Astrocyte (in vitro differentiated cells and primary cell): ENCODE data around the gene ZNF683. TPM values are rescaled to one million over a fixed set of nuclear protein-coding genes. Genes with fewer than 3 reads are reported as not detected.

ENCODE experiments used
- DNase-seq: peaks from one replicate; pipeline ENCODE4 v3.0.0-alpha.2; 2010; ENCODE audit warnings: low read depth
- FAIRE-seq: peaks from 2 replicates; lab custom pipeline; 2011; peaks lifted over from hg19 to GRCh38; lab: Jason Lieb, UNC
- H2AFZ ChIP-seq: 2 replicates; pipeline ENCODE4 v1.6.0; 2012; ENCODE audit warnings: low read depth, low read length, inconsistent platforms
- H3K27ac ChIP-seq: 2 replicates; pipeline ENCODE4 v1.5.1; 2011; ENCODE audit warnings: low read depth, low read length, inconsistent platforms
- H3K27me3 ChIP-seq: 2 replicates; pipeline ENCODE4 v1.6.0; 2011; ENCODE audit warnings: low read length, inconsistent platforms; ENCODE audit not compliant: insufficient read depth
- H3K36me3 ChIP-seq: 2 replicates; pipeline ENCODE4 v1.5.1; 2011; ENCODE audit warnings: low read length, inconsistent platforms; ENCODE audit not compliant: insufficient read depth
- H3K4me1 ChIP-seq: 2 replicates; pipeline ENCODE4 v1.5.1; 2011; ENCODE audit warnings: low read length, inconsistent platforms; ENCODE audit not compliant: insufficient read depth
- H3K4me2 ChIP-seq: 2 replicates; pipeline ENCODE4 v1.6.0; 2012; ENCODE audit warnings: low read length, inconsistent platforms
- H3K4me3 ChIP-seq: 2 replicates; pipeline ENCODE4 v1.5.1; 2011; ENCODE audit warnings: low read depth, mild to moderate bottlenecking, low read length, inconsistent platforms; ENCODE audit not compliant: insufficient read depth
- H3K79me2 ChIP-seq: 2 replicates; pipeline ENCODE4 v1.6.0; 2012; ENCODE audit warnings: mild to moderate bottlenecking, low read length, inconsistent platforms; ENCODE audit not compliant: insufficient read depth
- H3K9ac ChIP-seq: 2 replicates; pipeline ENCODE4 v1.6.0; 2012; ENCODE audit warnings: mild to moderate bottlenecking, low read length, inconsistent platforms
- H3K9me3 ChIP-seq: 2 replicates; pipeline ENCODE4 v1.5.1; 2012; ENCODE audit warnings: low read depth, mild to moderate bottlenecking, low read length, inconsistent platforms; ENCODE audit not compliant: insufficient read depth
- H4K20me1 ChIP-seq: 2 replicates; pipeline ENCODE4 v1.6.0; 2012; ENCODE audit warnings: low read length, inconsistent platforms; ENCODE audit not compliant: insufficient read depth
- H3K27ac Mint-ChIP-seq: one replicate; pipeline ENCODE4 v1.8.0; 2021; ENCODE audit warnings: mild to moderate bottlenecking, mixed read lengths; ENCODE audit not compliant: unreplicated experiment
- H3K27me3 Mint-ChIP-seq: one replicate; pipeline ENCODE4 v1.8.0; 2021; ENCODE audit warnings: low read depth, mixed read lengths; ENCODE audit not compliant: unreplicated experiment
- H3K36me3 Mint-ChIP-seq: one replicate; pipeline ENCODE4 v1.8.0; 2021; ENCODE audit warnings: low read depth, mixed read lengths; ENCODE audit not compliant: unreplicated experiment
- H3K4me1 Mint-ChIP-seq: one replicate; pipeline ENCODE4 v1.8.0; 2021; ENCODE audit warnings: low read depth, mixed read lengths; ENCODE audit not compliant: unreplicated experiment
- H3K4me3 Mint-ChIP-seq: one replicate; pipeline ENCODE4 v1.8.0; 2021; ENCODE audit warnings: mild to moderate bottlenecking, moderate library complexity, mixed read lengths; ENCODE audit not compliant: unreplicated experiment
- H3K9me3 Mint-ChIP-seq: one replicate; pipeline ENCODE4 v1.8.0; 2021; ENCODE audit warnings: mild to moderate bottlenecking, mixed read lengths; ENCODE audit not compliant: unreplicated experiment
- EZH2 ChIP-seq: IDR thresholded peaks from 2 replicates; pipeline ENCODE4 v1.6.1; 2012; ENCODE audit warnings: mild to moderate bottlenecking, low read length, inconsistent platforms; ENCODE audit not compliant: insufficient read depth
- total RNA-seq: library from RNA; stranded (reverse); gene quantifications from 2 replicates; pipeline ENCODE4 v1.2.1, GENCODE V29; 2021
- TF ChIP-seq, protein P1 (sequence below): IDR thresholded peaks from 2 replicates; pipeline ENCODE4 v1.5.1; 2011; ENCODE audit warnings: low read depth, mild to moderate bottlenecking, inconsistent platforms, low read length, moderate library complexity; ENCODE audit not compliant: insufficient read depth

The ZNF683 gene
- total RNA-seq, 1 donor from 2014 or later = not detected

DNA sequence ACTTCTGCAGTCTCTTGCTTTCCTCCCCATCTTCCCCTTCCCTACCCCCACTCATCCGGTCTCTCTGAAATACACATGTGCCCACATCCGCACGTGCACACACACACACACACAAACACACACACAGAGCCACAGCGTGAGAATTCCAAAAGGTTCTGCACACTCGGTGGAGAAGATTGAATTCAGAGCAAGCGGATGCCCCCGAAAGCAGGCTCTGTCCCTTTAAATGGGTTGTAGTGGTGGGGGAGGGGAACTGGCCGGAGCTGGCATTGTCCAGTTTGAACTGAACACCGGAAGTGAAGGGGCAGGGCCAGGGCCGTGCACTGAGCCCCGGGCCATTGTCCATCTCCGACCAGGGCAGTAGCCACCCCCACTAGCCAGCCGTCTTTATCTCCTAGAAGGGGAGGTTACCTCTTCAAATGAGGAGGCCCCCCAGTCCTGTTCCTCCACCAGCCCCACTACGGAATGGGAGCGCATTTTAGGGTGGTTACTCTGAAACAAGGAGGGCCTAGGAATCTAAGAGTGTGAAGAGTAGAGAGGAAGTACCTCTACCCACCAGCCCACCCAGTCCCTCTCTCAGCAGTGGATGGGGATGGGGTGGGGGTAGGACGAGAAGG is 36.7 kb upstream of the ZNF683 start:
- no peak overlapping the region for H2AFZ ChIP-seq
- H3K4me1 Mint-ChIP-seq = peaks cover 32% of the 10 kb centered on the region

DNA sequence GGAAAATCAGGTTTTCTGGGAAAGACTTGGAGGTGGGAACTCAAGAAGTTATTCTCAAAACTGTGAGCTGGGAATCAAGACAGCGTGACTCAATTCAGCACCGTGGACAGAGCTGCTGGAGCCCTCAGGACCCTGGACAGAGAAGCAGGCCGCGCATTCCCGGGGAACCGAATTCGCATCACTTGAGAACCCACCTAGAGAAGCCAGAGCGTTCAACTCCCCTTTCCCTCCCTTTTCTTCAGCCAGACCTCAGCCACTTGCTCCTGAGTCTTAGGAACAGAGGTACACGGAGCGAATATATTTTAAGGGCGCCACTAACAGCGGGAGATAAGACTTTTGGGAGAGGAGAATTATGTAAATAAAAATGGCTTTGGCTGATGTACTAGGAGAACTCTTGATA is 36.1 kb upstream of the ZNF683 start:
- H3K9ac ChIP-seq = no peak overlapping the region
- DNase-seq = peak; percentile 46
- peaks cover 9% of the 10 kb centered on the region for H3K4me1 ChIP-seq
- no peaks in the 10 kb centered on the region for H3K36me3 Mint-ChIP-seq
- H3K4me2 ChIP-seq = peak overlapping the region; percentile 35
- no peaks in the 10 kb centered on the region for H3K36me3 ChIP-seq
- H3K27ac Mint-ChIP-seq = peak overlapping the region; percentile 81
- peaks cover 30% of the 10 kb centered on the region for H3K4me1 Mint-ChIP-seq
- H3K4me3 Mint-ChIP-seq = peak overlapping the region; percentile 65
- no peak overlapping the region for H3K27ac ChIP-seq
- H3K27me3 Mint-ChIP-seq = no peaks in the 10 kb centered on the region
- H3K79me2 ChIP-seq = no peaks in the 10 kb centered on the region
- no peak overlapping the region for H3K4me3 ChIP-seq
- FAIRE-seq = peak; percentile 5
- no peak overlapping the region for H2AFZ ChIP-seq
- H3K9me3 ChIP-seq = no peaks in the 10 kb centered on the region
- H3K27me3 ChIP-seq = peaks cover 30% of the 10 kb centered on the region
- no peak for TF ChIP-seq EZH2
- TF ChIP-seq, protein P1, sequence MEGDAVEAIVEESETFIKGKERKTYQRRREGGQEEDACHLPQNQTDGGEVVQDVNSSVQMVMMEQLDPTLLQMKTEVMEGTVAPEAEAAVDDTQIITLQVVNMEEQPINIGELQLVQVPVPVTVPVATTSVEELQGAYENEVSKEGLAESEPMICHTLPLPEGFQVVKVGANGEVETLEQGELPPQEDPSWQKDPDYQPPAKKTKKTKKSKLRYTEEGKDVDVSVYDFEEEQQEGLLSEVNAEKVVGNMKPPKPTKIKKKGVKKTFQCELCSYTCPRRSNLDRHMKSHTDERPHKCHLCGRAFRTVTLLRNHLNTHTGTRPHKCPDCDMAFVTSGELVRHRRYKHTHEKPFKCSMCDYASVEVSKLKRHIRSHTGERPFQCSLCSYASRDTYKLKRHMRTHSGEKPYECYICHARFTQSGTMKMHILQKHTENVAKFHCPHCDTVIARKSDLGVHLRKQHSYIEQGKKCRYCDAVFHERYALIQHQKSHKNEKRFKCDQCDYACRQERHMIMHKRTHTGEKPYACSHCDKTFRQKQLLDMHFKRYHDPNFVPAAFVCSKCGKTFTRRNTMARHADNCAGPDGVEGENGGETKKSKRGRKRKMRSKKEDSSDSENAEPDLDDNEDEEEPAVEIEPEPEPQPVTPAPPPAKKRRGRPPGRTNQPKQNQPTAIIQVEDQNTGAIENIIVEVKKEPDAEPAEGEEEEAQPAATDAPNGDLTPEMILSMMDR = no peak
- no peaks in the 10 kb centered on the region for H3K9me3 Mint-ChIP-seq
- no peaks in the 10 kb centered on the region for H4K20me1 ChIP-seq

More for the DNA sequence above, 36.7 kb upstream of the ZNF683 start:
- FAIRE-seq (no peak), DNase-seq (no peak)
- TF ChIP-seq EZH2 = no peak
- TF ChIP-seq, protein P1 = no peak
- Histone ChIP-seq H3K9ac (no peak overlapping the region), H3K4me3 (no peak overlapping the region), H3K9me3 (no peaks in the 10 kb centered on the region), H3K4me2 (peak overlapping the region; percentile 48), H3K4me1 (peaks cover 5% of the 10 kb centered on the region), H4K20me1 (no peaks in the 10 kb centered on the region), H3K27me3 (peaks cover 35% of the 10 kb centered on the region), H3K79me2 (no peaks in the 10 kb centered on the region), H3K36me3 (no peaks in the 10 kb centered on the region), H3K27ac (no peak overlapping the region)
- peak overlapping the region; percentile 81 for H3K27ac Mint-ChIP-seq
- H3K36me3 Mint-ChIP-seq = peaks cover 2% of the 10 kb centered on the region
- peak overlapping the region; percentile 65 for H3K4me3 Mint-ChIP-seq
- H3K27me3 Mint-ChIP-seq = no peaks in the 10 kb centered on the region
- no peaks in the 10 kb centered on the region for H3K9me3 Mint-ChIP-seq

DNA sequence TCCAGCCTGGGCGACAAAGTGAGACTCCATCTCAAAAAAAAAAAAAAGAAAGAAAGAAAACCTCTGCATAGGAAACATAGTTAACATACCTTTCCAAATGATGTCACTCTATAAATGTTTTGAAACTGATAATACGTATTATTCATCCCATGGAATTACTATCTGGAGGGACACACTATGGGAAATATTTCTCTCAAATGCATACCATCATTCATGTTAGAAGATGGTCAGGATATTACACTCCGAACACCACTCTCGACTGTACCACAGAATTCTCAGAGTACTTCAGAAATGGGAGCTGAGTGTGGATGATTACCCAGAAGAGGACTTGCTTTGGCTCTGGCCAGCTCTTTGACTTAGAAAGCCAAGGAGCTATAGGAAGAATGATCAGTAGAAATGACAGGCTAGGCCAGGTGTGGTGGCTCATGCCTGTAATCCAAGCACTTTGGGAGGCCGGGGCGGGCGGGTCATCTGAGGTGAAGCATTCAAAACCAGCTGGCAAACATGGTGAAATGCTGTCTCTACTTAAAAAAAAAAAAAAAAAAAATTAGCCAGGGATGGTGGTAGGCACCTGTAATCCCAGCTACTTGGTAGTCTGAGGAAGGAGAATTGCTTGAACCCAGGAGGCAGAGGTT is 32.8 kb upstream of the ZNF683 start:
- no peak for TF ChIP-seq EZH2
- TF ChIP-seq, protein P1 = no peak
- H3K4me2 ChIP-seq = peak overlapping the region; percentile 54
- Mint-ChIP-seq H3K4me3 (no peak overlapping the region), H3K4me1 (peaks cover 11% of the 10 kb centered on the region), H3K9me3 (no peaks in the 10 kb centered on the region), H3K27ac (no peak overlapping the region), H3K27me3 (no peaks in the 10 kb centered on the region), H3K36me3 (no peaks in the 10 kb centered on the region)
- no peak overlapping the region for H3K9ac ChIP-seq
- H3K36me3 ChIP-seq = no peaks in the 10 kb centered on the region
- DNase-seq (peak; percentile 79), FAIRE-seq (no peak)
- no peak overlapping the region for H2AFZ ChIP-seq
- H3K27me3 ChIP-seq = no peaks in the 10 kb centered on the region
- H3K79me2 ChIP-seq = no peaks in the 10 kb centered on the region
- H3K9me3 ChIP-seq = no peaks in the 10 kb centered on the region
- H3K4me3 ChIP-seq = no peak overlapping the region
- H4K20me1 ChIP-seq = no peaks in the 10 kb centered on the region
- peak overlapping the region; percentile 62 for H3K27ac ChIP-seq
- peaks cover 12% of the 10 kb centered on the region for H3K4me1 ChIP-seq
